ENCODE measurements around the gene CLEC19A.
A peak's percentile ranks its signal among the peaks of the same experiment; 100 is the strongest.

CLEC19A gene

DNA sequence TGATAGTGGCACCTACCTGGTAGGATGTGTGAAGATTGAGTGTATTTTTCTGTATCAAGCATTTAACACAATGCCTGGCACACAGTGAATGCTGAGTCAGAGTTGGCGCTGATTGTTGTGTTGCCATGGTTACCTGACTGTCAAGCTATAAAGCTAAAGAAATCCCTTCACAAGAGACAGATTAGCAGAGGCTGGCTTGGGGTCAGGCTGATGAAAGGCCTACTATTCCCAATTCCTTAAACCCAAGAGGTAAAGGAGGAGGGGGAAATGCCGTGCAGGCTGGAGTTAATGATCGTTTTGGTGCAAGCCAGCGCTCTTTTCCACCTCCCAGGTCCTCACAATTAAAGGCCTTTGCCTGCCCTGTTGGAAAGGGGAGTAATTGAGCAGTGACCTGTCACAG is 5.9 kb downstream of the CLEC19A start:
- peak; percentile 92 for DNase-seq (ENCODE audit: low read depth)
- no peak overlapping the region for H3K4me3 ChIP-seq (ENCODE audit: low read length)
- TF ChIP-seq, protein P1, sequence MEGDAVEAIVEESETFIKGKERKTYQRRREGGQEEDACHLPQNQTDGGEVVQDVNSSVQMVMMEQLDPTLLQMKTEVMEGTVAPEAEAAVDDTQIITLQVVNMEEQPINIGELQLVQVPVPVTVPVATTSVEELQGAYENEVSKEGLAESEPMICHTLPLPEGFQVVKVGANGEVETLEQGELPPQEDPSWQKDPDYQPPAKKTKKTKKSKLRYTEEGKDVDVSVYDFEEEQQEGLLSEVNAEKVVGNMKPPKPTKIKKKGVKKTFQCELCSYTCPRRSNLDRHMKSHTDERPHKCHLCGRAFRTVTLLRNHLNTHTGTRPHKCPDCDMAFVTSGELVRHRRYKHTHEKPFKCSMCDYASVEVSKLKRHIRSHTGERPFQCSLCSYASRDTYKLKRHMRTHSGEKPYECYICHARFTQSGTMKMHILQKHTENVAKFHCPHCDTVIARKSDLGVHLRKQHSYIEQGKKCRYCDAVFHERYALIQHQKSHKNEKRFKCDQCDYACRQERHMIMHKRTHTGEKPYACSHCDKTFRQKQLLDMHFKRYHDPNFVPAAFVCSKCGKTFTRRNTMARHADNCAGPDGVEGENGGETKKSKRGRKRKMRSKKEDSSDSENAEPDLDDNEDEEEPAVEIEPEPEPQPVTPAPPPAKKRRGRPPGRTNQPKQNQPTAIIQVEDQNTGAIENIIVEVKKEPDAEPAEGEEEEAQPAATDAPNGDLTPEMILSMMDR (conservative IDR thresholded peaks at IDR 0.05; ENCODE audit: low read depth, low read length) = no peak

DNA sequence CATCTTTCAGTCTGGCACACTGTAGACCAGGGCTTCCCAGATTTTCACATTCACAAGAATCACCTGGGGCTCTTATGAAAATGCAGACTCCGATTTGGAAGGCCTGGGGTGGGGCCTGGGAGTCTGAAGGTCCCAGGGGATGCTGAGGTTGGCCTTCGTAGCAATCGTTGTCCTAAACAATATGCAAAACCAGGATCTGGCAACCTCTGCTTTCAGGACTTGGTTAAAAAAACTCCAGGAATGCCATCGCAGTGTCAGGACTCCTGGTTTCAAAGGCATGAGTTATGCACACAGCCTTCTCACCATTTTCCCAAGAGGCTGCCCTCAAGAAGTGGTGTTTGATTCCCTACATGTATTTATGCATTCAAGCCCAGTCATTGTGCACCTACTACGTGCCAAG is 6.7 kb downstream of the CLEC19A start:
- H3K4me3 ChIP-seq (ENCODE audit: low read length) = no peak overlapping the region
- DNase-seq (ENCODE audit: low read depth) = no peak
- TF ChIP-seq, protein P1 (conservative IDR thresholded peaks at IDR 0.05; ENCODE audit: low read depth, low read length) = no peak

DNA sequence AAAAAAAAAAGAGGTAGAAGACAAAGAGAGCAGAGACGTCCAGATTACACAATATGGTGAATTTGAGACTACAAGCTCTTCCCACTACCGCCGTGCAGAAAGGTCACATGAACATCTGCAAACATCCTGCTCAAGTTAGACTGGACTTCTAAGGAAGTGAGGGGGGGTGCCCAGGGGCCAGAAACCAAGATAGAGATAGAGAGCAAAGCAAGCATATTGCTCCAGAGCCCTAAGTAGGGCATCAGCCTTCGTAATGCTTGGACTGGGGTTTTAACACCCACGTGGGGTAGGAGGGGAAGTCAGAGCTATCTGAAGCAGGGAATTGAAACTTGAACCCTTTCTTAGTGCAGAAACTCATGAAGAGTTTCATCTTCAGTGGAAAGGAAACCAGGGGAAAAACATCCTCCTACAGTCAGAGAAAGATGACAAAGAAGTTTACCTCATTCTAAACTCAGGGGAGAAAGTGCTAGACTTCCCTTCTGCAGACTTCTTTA is 8.7 kb downstream of the CLEC19A start:
- H3K4me3 ChIP-seq (ENCODE audit: low read length) = no peak overlapping the region
- TF ChIP-seq, protein P1 (conservative IDR thresholded peaks at IDR 0.05; ENCODE audit: low read depth, low read length) = no peak
- no peak for DNase-seq (ENCODE audit: low read depth)

DNA sequence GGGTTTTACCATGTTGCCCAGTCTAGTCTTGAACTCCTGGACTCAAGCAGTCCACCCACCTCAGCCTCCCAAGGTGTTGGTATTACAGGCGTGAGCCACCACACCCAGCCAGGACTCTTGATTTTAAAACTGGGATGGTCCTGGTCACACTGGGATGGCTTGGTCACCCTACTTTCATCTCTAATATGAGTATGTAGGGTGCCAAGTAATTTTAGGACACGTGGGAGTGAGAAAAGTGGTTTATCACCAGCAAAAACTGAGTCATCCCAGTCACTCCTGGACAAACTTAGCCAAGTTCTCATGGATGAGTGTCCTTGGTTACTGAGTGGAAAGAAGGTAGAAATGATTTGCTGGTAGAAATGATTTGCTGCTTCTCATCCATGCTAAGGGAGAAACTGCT is 9.9 kb downstream of the CLEC19A start:
- TF ChIP-seq, protein P1 (conservative IDR thresholded peaks at IDR 0.05; ENCODE audit: low read depth, low read length) = no peak

DNA sequence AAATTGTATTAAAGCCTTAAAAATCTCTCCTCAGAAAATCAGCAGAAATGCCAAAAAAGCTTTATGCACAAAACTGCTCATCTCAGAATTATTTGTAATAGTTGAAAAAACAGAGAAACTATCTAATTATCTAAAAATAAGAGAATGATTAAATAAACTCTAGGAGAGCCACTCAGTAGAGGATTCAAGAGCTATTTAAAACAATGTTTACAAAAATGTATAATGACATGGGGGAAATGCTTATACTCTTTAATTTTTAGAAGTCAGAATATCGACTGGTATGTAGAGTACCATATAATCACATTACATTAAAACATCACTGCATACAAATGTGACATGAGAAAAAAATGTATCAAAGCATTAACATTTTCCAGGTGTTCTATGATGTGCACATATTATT is 11.9 kb downstream of the CLEC19A start:
- DNase-seq (ENCODE audit: low read depth) = no peak
- H3K4me3 ChIP-seq (ENCODE audit: low read length) = no peak overlapping the region
- TF ChIP-seq, protein P1 (conservative IDR thresholded peaks at IDR 0.05; ENCODE audit: low read depth, low read length) = no peak

More for the DNA sequence above, 9.9 kb downstream of the CLEC19A start:
- H3K4me3 ChIP-seq (ENCODE audit: low read length) = no peak overlapping the region
- no peak for DNase-seq (ENCODE audit: low read depth)

DNA sequence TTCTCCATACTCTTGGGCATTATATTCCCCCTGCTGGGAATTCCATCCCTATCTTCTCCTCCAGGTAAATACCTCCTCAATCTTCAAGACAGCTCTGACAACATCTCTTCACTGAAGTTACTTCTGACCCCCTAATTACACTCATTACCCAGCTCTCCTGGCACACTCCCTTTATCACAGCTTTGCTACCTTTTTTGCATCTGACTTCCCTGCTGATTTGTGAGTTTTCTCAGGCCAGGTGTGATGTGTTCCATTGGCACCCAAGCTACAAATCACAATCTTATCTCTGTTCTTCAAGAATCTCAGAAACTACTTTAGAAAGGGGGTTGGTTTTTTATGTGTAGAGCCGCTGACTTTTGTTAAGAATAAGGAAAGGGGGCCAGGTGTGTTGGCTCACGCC is 14.0 kb downstream of the CLEC19A start:
- TF ChIP-seq, protein P1 (conservative IDR thresholded peaks at IDR 0.05; ENCODE audit: low read depth, low read length) = no peak

DNA sequence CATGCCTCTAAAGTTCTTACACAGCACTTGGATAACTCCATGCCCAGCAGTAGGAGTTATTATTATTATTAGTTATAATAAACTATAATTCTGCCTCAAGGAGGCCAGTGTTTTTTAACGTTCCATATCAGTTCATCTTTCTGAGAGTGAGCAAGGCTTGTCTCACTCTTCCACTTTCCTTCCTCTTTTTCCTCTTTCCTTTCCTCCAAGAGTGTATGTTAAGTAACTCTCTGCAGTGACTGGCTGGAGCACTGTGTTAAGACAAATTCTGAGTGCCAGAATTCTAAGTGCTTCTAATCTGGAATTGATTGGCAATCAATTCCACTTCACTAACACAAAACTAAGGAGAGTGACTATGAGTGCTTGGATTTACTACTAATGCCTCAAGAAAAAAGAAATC is 16.4 kb downstream of the CLEC19A start:
- TF ChIP-seq, protein P1 (conservative IDR thresholded peaks at IDR 0.05; ENCODE audit: low read depth, low read length) = no peak
- no peak overlapping the region for H3K4me3 ChIP-seq (ENCODE audit: low read length)
- DNase-seq (ENCODE audit: low read depth) = no peak

More for the DNA sequence above, 14.0 kb downstream of the CLEC19A start:
- H3K4me3 ChIP-seq (ENCODE audit: low read length) = no peak overlapping the region
- DNase-seq (ENCODE audit: low read depth) = no peak
